ENCODE data around the gene SLC16A2.
"Not testable (repeated sequence)": the region's sequence is repeated elsewhere in the genome, so short reads cannot be mapped to it uniquely, and the experiment has no call there.

- TF ChIP-seq CTCF, POLR2A (IDR thresholded peaks at IDR 0.05): not testable (repeated sequence)
Observed at GRCh38 chrX:74454233-74454632, 32.9 kb downstream of the SLC16A2 start.

Measured in body of pancreas (tissue), 4 donors.